Activated CD4-positive, alpha-beta T cell treated with anti-CD3 and anti-CD28 coated beads, Interleukin-2, Interleukin-4, amounts not matched to agents 100 ng/mL and 50 ng/mL, durations not matched to agents 16 hours and 8 hours (primary cell): Measurements from ENCODE around the gene SOCS4.

Source experiments
- DNase-seq: peaks from one replicate; pipeline ENCODE4 v3.0.0-alpha.2; 2020; ENCODE audit warnings: low spot score

Gene SOCS4

DNA sequence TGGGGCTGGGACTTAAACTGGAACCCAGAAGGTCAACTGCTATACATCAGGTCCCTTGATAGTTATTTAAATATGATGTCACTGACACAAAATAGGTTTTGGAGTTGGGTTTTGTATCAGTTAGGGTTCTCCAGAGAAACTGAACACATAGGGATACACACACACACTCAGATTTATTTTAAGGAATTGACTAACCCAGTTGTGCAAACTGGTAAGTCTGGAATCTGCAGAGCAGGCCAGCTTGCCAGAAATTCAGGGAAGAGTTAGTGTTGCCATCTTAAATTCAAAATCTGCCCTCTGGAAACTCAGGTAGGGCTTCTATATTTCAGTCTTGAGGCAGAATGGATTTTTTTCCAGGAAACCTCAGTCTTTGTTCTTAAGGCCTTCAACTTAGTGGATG lies 61.3 kb downstream of the SOCS4 start:
- DNase-seq, result no peak

DNA sequence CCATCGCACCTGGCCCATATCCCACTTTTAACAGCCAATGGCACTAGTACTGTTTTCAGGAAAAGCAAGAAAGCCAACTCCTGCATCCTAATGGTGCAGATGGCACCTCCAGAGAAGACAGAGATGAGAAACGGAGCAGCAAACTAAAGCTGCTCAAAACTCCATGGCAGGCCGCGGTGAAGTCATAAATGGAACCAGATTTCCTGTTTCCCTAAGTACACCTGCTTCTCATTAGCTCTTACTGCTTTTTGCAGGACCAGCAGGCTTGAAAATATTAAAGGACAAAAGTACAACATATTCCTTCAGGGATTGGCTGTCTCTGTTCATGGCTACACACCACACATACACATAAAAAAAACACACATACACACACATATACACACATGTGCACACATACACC lies 65.3 kb downstream of the SOCS4 start:
- no peak for DNase-seq

DNA sequence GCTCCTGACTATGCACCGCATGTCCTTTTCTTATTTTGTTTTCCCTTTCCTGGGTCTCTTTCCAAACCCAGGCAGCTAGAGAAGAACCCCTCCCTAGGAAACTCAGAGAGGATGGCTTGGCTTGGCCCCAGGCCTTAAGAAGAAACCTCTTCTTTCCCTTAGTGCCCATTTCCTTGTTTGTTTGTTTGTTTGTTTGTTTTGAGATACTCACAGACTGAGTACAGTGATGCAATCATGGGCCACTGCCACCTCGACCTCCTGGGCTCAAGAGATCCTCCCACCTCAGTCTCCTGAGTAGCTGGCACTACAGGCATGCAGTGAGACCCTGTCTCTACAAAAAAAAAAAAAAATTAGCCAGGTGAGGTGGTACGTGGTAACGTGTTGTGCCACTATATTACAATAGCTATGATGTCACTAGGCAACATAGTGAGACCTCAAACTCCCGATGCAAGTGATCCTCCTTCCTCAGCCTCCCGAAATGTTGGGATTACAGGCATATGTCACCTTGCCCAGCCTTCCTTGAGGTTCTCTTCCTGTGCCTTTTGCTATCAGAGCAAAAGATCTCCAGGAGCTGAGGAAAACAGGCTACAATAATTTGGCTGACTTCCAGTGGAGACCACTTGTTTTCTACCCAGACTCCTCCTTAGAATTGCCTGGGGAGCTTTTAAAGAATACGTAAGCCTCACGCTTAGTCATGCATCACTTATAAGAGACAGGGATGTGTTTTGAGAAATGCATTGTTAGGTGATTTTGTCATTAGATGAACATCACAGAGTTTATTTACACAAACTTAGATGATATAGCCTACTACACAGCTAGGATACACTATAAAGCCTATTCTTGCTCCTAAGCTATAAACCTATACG lies 67.5 kb downstream of the SOCS4 start:
- DNase-seq, result no peak

DNA sequence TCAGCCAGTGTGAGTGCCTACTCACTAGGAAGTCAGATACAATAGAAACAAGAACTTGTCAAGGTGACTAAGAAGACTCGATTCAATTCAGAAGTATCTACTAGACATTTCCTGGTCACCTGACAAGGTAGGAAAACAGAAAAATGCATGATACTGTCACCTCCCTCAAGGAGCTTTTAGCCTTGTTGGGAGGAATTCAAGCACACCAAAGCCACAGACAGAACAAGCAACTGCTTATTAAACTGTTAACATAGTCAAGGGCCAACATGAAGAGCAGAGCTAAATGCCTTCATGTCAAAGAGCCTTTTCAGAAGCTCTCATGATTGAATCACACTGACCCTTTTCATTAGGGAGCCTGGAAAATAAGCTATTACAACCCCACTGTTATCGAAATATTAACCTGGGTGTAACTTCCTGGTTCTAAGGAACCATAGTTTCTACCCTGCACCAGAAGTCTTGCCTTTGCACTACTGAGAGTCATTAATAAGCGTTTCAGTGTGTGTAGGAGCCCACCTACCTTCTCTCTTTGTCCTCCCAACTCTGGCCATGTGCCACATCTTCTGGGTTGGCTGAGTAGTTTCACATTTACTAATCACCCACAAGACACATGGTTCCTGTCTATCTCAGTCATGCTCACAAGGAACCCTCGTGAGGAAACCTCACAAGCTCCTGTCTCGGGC lies 71.0 kb downstream of the SOCS4 start:
- peak; percentile 90 for DNase-seq

DNA sequence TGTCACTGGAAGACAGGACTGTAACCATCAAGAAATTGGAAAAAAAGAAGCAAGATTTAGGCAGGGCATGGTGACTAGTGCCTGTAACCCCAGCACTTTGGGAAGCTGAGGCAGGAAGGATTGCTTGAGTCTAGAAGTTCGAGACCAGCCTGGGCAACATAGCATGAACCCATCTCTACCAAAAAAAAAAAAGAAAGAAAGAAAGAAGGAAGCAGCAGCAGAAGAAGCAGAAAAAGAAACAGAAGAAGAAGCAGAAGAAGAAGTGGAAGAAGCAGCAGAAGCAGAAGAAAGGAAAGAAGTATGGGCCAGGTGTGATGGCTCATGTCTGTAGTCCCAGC lies 71.5 kb downstream of the SOCS4 start:
- no peak for DNase-seq
